Hepatocyte (in vitro differentiated cells): Measurements from ENCODE around the gene TMEM203. TPM values are rescaled to one million over a fixed set of nuclear protein-coding genes. Genes with fewer than 3 reads are reported as not detected.

ENCODE experiments used
- DNase-seq: peaks from one replicate; pipeline ENCODE4 v3.0.0-alpha.2; 2016; ENCODE audit warnings: low spot score
- H2AFZ ChIP-seq: fragments of 200-600 bp; sonication (generic); 2 replicates; pipeline ENCODE4 v1.6.0; 2016; ENCODE audit warnings: antibody characterized with exemption, mild to moderate bottlenecking
- H3K27ac ChIP-seq: fragments of 200-600 bp; sonication (generic); 2 replicates; pipeline ENCODE4 v1.5.1; 2016; ENCODE audit warnings: mild to moderate bottlenecking
- H3K27me3 ChIP-seq: fragments of 200-600 bp; sonication (generic); 2 replicates; pipeline ENCODE4 v1.6.1; 2016
- H3K36me3 ChIP-seq: fragments of 200-600 bp; sonication (generic); replicated peaks from 2 replicates; pipeline ENCODE4 v1.5.1; 2016; ENCODE audit warnings: low read depth; ENCODE audit not compliant: insufficient read depth
- H3K4me1 ChIP-seq: fragments of 200-600 bp; sonication (generic); 2 replicates; pipeline ENCODE4 v1.5.1; 2016; ENCODE audit warnings: mild to moderate bottlenecking, moderate library complexity; ENCODE audit not compliant: insufficient read depth
- H3K4me2 ChIP-seq: fragments of 200-600 bp; sonication (generic); 2 replicates; pipeline ENCODE4 v1.6.0; 2016
- H3K4me3 ChIP-seq: fragments of 200-600 bp; sonication (generic); 2 replicates; pipeline ENCODE4 v1.5.1; 2016; ENCODE audit warnings: mild to moderate bottlenecking
- H3K79me2 ChIP-seq: fragments of 200-600 bp; sonication (generic); 2 replicates; pipeline ENCODE4 v1.6.0; 2017; ENCODE audit warnings: mild to moderate bottlenecking
- H3K9me2 ChIP-seq: fragments of 200-600 bp; sonication (generic); replicated peaks from 2 replicates; pipeline ENCODE4 v1.6.0; 2017; ENCODE audit warnings: mild to moderate bottlenecking; ENCODE audit not compliant: insufficient read depth
- H3K9me3 ChIP-seq: fragments of 200-600 bp; sonication (generic); 2 replicates; pipeline ENCODE4 v1.5.1; 2016; ENCODE audit warnings: low read depth, mild to moderate bottlenecking
- H4K20me1 ChIP-seq: fragments of 200-600 bp; sonication (generic); 2 replicates; pipeline ENCODE4 v1.6.0; 2016; ENCODE audit warnings: mild to moderate bottlenecking; ENCODE audit not compliant: insufficient read depth, poor library complexity, severe bottlenecking
- CTCF ChIP-seq: fragments of 200-600 bp; sonication (generic); IDR thresholded peaks from 2 replicates; pipeline ENCODE4 v1.5.1; 2016; ENCODE audit warnings: antibody characterized with exemption, mild to moderate bottlenecking; ENCODE audit not compliant: poor library complexity
- EZH2 ChIP-seq: fragments of 200-600 bp; sonication (generic); IDR thresholded peaks from 2 replicates; pipeline ENCODE4 v1.6.1; 2016; ENCODE audit warnings: antibody characterized with exemption, mild to moderate bottlenecking, borderline replicate concordance
- EZH2phosphoT487 ChIP-seq: fragments of 200-600 bp; sonication (generic); IDR thresholded peaks from one replicate; pipeline ENCODE4 v1.6.1; 2018; ENCODE audit warnings: antibody characterized with exemption, mild to moderate bottlenecking, low read depth, moderate library complexity; ENCODE audit not compliant: unreplicated experiment, severe bottlenecking
- WGBS: methylation state at CpG from one replicate; pipeline ENCODE4 v1.1.6; 2016; ENCODE audit warnings: low lambda C conversion rate; ENCODE audit errors: missing lambda C conversion rate; 5-methylcytosine and 5-hydroxymethylcytosine counted together
- polyA plus RNA-seq: library from polyadenylated mRNA; unstranded; fragments of >200 nt; fragmentation: Nextera tagmentation; extraction: Ambion mirVana; gene quantifications from 2 replicates; pipeline ENCODE4 v1.2.1, GENCODE V29; 2016
- total RNA-seq: library from RNA; depleted of rRNA; stranded (reverse); fragments of >200 nt; gene quantifications from 2 replicates; pipeline ENCODE4 v1.2.3, GENCODE V29; 2014

The TMEM203 gene
- total and polyA plus RNA-seq, 2 experiments from 2014 or later = 37.6 to 60.7 TPM

GRCh38 chr9:137220317-137221094 is 15.1 kb upstream of the TMEM203 start:
- Histone ChIP-seq H3K4me2 (no peak overlapping the region), H3K9me3 (no peaks in the 10 kb centered on the region), H2AFZ (no peak overlapping the region), H3K79me2 (no peaks in the 10 kb centered on the region), H3K27me3 (no peaks in the 10 kb centered on the region), H3K4me3 (no peak overlapping the region), H4K20me1 (no peaks in the 10 kb centered on the region), H3K4me1 (peaks cover 34% of the 10 kb centered on the region), H3K36me3 (no peaks in the 10 kb centered on the region), H3K27ac (no peak overlapping the region), H3K9me2 (no peaks in the 10 kb centered on the region)
- TF ChIP-seq CTCF (no peak), EZH2 (no peak), EZH2phosphoT487 (no peak)
- DNase-seq = no peak
- WGBS = 93% methylated on average over 47 of the region's 52 CpGs

GRCh38 chr9:137219757-137220316 is 14.4 kb upstream of the TMEM203 start:
- Histone ChIP-seq H3K79me2 (no peaks in the 10 kb centered on the region), H3K4me1 (peaks cover 34% of the 10 kb centered on the region), H3K27me3 (no peaks in the 10 kb centered on the region), H3K4me2 (no peak overlapping the region), H3K9me3 (no peaks in the 10 kb centered on the region), H3K36me3 (no peaks in the 10 kb centered on the region), H3K27ac (peak overlapping the region; percentile 82), H3K9me2 (no peaks in the 10 kb centered on the region), H4K20me1 (no peaks in the 10 kb centered on the region), H3K4me3 (no peak overlapping the region), H2AFZ (no peak overlapping the region)
- WGBS = 96% methylated on average over 10 of the region's 10 CpGs
- TF ChIP-seq CTCF = no peak
- TF ChIP-seq EZH2phosphoT487 = no peak
- no peak for DNase-seq

- Histone ChIP-seq H3K36me3 (no peaks in the 10 kb centered on the region), H4K20me1 (no peaks in the 10 kb centered on the region), H3K9me2 (no peaks in the 10 kb centered on the region), H2AFZ (no peak overlapping the region), H3K4me3 (no peak overlapping the region), H3K4me2 (peak overlapping the region; percentile 70), H3K4me1 (peaks cover 29% of the 10 kb centered on the region), H3K79me2 (no peaks in the 10 kb centered on the region), H3K27ac (peak overlapping the region; percentile 82), H3K9me3 (no peaks in the 10 kb centered on the region), H3K27me3 (no peaks in the 10 kb centered on the region)
- peak; percentile 82 for DNase-seq
- TF ChIP-seq EZH2phosphoT487 (no peak), EZH2 (no peak), CTCF (no peak)
- 30% methylated on average over 12 of the region's 12 CpGs for WGBS
Observed at GRCh38 chr9:137218754-137219271, 13.4 kb upstream of the TMEM203 start.
